ENCODE results near the gene STARD10. TPM values are rescaled to one million over a fixed set of nuclear protein-coding genes. Genes with fewer than 3 reads are reported as not detected.
A peak's percentile ranks its signal among the peaks of the same experiment; 100 is the strongest.

Gene STARD10
- total and polyA plus RNA-seq, 9 donors, result 36.8 to 56.1 (median 45.8) TPM

- no peak overlapping the region for H3K4me3 ChIP-seq
- no peaks in the 10 kb centered on the region for H3K27me3 ChIP-seq
- TF ChIP-seq EP300 (IDR thresholded peaks at IDR 0.05) (no peak), POLR2A (IDR thresholded peaks at IDR 0.05) (no peak)
- TF ChIP-seq, protein P1, sequence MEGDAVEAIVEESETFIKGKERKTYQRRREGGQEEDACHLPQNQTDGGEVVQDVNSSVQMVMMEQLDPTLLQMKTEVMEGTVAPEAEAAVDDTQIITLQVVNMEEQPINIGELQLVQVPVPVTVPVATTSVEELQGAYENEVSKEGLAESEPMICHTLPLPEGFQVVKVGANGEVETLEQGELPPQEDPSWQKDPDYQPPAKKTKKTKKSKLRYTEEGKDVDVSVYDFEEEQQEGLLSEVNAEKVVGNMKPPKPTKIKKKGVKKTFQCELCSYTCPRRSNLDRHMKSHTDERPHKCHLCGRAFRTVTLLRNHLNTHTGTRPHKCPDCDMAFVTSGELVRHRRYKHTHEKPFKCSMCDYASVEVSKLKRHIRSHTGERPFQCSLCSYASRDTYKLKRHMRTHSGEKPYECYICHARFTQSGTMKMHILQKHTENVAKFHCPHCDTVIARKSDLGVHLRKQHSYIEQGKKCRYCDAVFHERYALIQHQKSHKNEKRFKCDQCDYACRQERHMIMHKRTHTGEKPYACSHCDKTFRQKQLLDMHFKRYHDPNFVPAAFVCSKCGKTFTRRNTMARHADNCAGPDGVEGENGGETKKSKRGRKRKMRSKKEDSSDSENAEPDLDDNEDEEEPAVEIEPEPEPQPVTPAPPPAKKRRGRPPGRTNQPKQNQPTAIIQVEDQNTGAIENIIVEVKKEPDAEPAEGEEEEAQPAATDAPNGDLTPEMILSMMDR (IDR thresholded peaks at IDR 0.05), result no peak
- H3K4me1 ChIP-seq (ENCODE audit: insufficient read depth), result peaks cover 5% of the 10 kb centered on the region
- H3K9me3 ChIP-seq, result no peaks in the 10 kb centered on the region
- H3K27ac ChIP-seq, result no peak overlapping the region
- intact Hi-C loops (cut with DNase I), result no loop called here
- 80 to 83% (median 81%) methylated on average over 8 of the region's 8 CpGs for WGBS, 3 donors
- DNase-seq, result no peak
- no peaks in the 10 kb centered on the region for H3K36me3 ChIP-seq
Observed at GRCh38 chr11:72760539-72761405, 33.1 kb downstream of the STARD10 start.

GRCh38 chr11:72759468-72759985 lies 34.3 kb downstream of the STARD10 start:
- Histone ChIP-seq H3K4me1 (ENCODE audit: insufficient read depth) (peaks cover 5% of the 10 kb centered on the region), H3K36me3 (no peaks in the 10 kb centered on the region), H3K4me3 (no peak overlapping the region), H3K9me3 (no peaks in the 10 kb centered on the region), H3K27me3 (no peaks in the 10 kb centered on the region), H3K27ac (no peak overlapping the region)
- DNase-seq, result no peak
- WGBS, 3 donors, result 69 to 75% (median 72%) methylated on average over 8 of the region's 8 CpGs
- TF ChIP-seq POLR2A (IDR thresholded peaks at IDR 0.05) (no peak), EP300 (IDR thresholded peaks at IDR 0.05) (no peak)
- TF ChIP-seq, protein P1 (IDR thresholded peaks at IDR 0.05), result no peak
- intact Hi-C loops (cut with DNase I), result no loop called here

GRCh38 chr11:72758690-72759389 lies 35.0 kb downstream of the STARD10 start:
- Histone ChIP-seq H3K4me3 (no peak overlapping the region), H3K4me1 (ENCODE audit: insufficient read depth) (peaks cover 5% of the 10 kb centered on the region), H3K27me3 (no peaks in the 10 kb centered on the region), H3K9me3 (no peaks in the 10 kb centered on the region), H3K27ac (peak overlapping the region in 1 of 2 donors; percentile 19), H3K36me3 (no peaks in the 10 kb centered on the region)
- TF ChIP-seq POLR2A (IDR thresholded peaks at IDR 0.05) (no peak), EP300 (IDR thresholded peaks at IDR 0.05) (no peak)
- TF ChIP-seq, protein P1 (IDR thresholded peaks at IDR 0.05), result no peak
- DNase-seq, result peak; percentile 75 to 88 (median 81)
- intact Hi-C loops (cut with DNase I), result no loop called here
- WGBS, 3 donors, result 26 to 39% (median 36%) methylated on average over 17 of the region's 17 CpGs

GRCh38 chr11:72758304-72758689 lies 35.5 kb downstream of the STARD10 start:
- Histone ChIP-seq H3K27ac (peak overlapping the region in 1 of 2 donors; percentile 19), H3K36me3 (no peaks in the 10 kb centered on the region), H3K27me3 (no peaks in the 10 kb centered on the region), H3K4me3 (no peak overlapping the region), H3K4me1 (ENCODE audit: insufficient read depth) (peaks cover 5% of the 10 kb centered on the region), H3K9me3 (no peaks in the 10 kb centered on the region)
- TF ChIP-seq EP300 (IDR thresholded peaks at IDR 0.05) (no peak), POLR2A (IDR thresholded peaks at IDR 0.05) (no peak)
- TF ChIP-seq, protein P1 (IDR thresholded peaks at IDR 0.05), result no peak
- DNase-seq, result no peak
- intact Hi-C loops (cut with DNase I), result no loop called here
- WGBS, 3 donors, result 87 to 93% (median 93%) methylated on average over 7 of the region's 7 CpGs
